CD4-positive, alpha-beta T cell (primary cell): ENCODE measurements around the gene PRF1. TPM values are rescaled to one million over a fixed set of nuclear protein-coding genes. Genes with fewer than 3 reads are reported as not detected.

ENCODE experiments used
- ATAC-seq: fragments of 200-7000 bp; cut with Tn5 transposase; one replicate; pipeline ENCODE4 v1.10.0; 2022; ENCODE audit warnings: mild to moderate bottlenecking; ENCODE audit not compliant: poor library complexity
- CTCF ChIA-PET: fragments of 350-600 bp; sonication (Branson Sonifier 250); formaldehyde crosslinking; loops from one replicate; lab custom pipeline; 2021; ENCODE audit warnings: antibody characterized with exemption, inconsistent platforms; lab: Charles Lee
- POLR2A ChIA-PET: fragments of 350-600 bp; sonication (Branson Sonifier 250); formaldehyde crosslinking; loops from one replicate; lab custom pipeline; 2021; ENCODE audit warnings: antibody characterized with exemption, inconsistent platforms; lab: Charles Lee
- DNase-seq, 14 experiments: peaks; one replicate each; pipeline ENCODE4 v3.0.0-alpha.2; 2013 to 2020; ENCODE audit warnings: mixed read lengths in 2 of 14
- H3K27ac ChIP-seq, 2 donors: one replicate each; pipeline versions ENCODE4 v1.5.1 to v1.7.0; 2013; ENCODE audit warnings: low read length in 2 of 2, low read depth in 1 of 2, mild to moderate bottlenecking in 1 of 2
- H3K27me3 ChIP-seq, 2 experiments: 1 replicate in 1 of 2; 2 replicates in 1 of 2; pipeline versions ENCODE4 v1.6.1 to v1.7.0; 2013; ENCODE audit warnings: low read length in 2 of 2, control low read depth in 1 of 2, mild to moderate bottlenecking in 1 of 2, moderate library complexity in 1 of 2; ENCODE audit not compliant: insufficient read depth in 2 of 2, control insufficient read depth in 1 of 2
- H3K36me3 ChIP-seq: one replicate; pipeline ENCODE4 v1.6.1; 2013; ENCODE audit warnings: low read length, control low read depth; ENCODE audit not compliant: insufficient read depth
- H3K4me1 ChIP-seq: one replicate; pipeline ENCODE4 v1.6.1; 2013; ENCODE audit warnings: low read length, control low read depth; ENCODE audit not compliant: insufficient read depth
- H3K4me3 ChIP-seq: one replicate; pipeline ENCODE4 v1.5.1; 2013; ENCODE audit warnings: mild to moderate bottlenecking, low read length, moderate library complexity
- H3K9me3 ChIP-seq, 2 experiments: 1 replicate in 1 of 2; 2 replicates in 1 of 2; pipeline versions ENCODE4 v1.6.1 to v1.7.0; 2013; ENCODE audit warnings: low read length in 2 of 2, mild to moderate bottlenecking in 2 of 2, control low read depth in 1 of 2, moderate library complexity in 1 of 2; ENCODE audit not compliant: control insufficient read depth in 1 of 2, insufficient read depth in 1 of 2
- H3K27ac Mint-ChIP-seq: one replicate; pipeline ENCODE4 v1.8.0; 2020; ENCODE audit warnings: mixed read lengths
- H3K27me3 Mint-ChIP-seq: one replicate; pipeline ENCODE4 v1.8.0; 2021; ENCODE audit warnings: mixed read lengths
- H3K36me3 Mint-ChIP-seq: one replicate; pipeline ENCODE4 v1.8.0; 2021; ENCODE audit warnings: low read depth, mixed read lengths
- H3K4me1 Mint-ChIP-seq: one replicate; pipeline ENCODE4 v1.8.0; 2021; ENCODE audit warnings: low read depth, mixed read lengths
- H3K4me3 Mint-ChIP-seq: one replicate; pipeline ENCODE4 v1.8.0; 2020; ENCODE audit warnings: mild to moderate bottlenecking, mixed read lengths
- H3K9me3 Mint-ChIP-seq: one replicate; pipeline ENCODE4 v1.8.0; 2020; ENCODE audit warnings: mixed read lengths
- CTCF ChIP-seq: fragments of 200-600 bp; IDR thresholded peaks from one replicate; pipeline ENCODE4 v1.8.0; 2022; ENCODE audit warnings: antibody characterized with exemption, mild to moderate bottlenecking
- intact Hi-C, 2 experiments: fragments of 100-400 bp; cut with DNase I in 1 of 2; cut with micrococcal nuclease in 1 of 2; formaldehyde crosslinking; loops; one replicate each; pipeline versions ENCODE4 v1.15.1 to v1.9.0; 2023 to 2025; cut with DNase I, micrococcal nuclease
- total RNA-seq, 174 experiments: library from RNA in 2 of 174; stranded (reverse) in 2 of 174; gene quantifications; one replicate each; pipeline ENCODE4 v1.2.3 and lab custom pipeline; 2021 to 2026

PRF1 gene
- total RNA-seq, 2 experiments from 2014 or later, result 7.4 to 9.4 TPM

- peaks cover 79% of the 10 kb centered on the region for H3K4me1 ChIP-seq
- no peak overlapping the region for H3K27ac ChIP-seq
- no peak overlapping the region for H3K27ac Mint-ChIP-seq
These were observed 3.2 kb downstream of the PRF1 start for GRCh38 chr10:70599319-70599718.

GRCh38 chr10:70598857-70599295, 3.7 kb downstream of the PRF1 start:
- Mint-ChIP-seq H3K4me1 (peaks cover 27% of the 10 kb centered on the region), H3K36me3 (peaks cover 52% of the 10 kb centered on the region), H3K4me3 (peak overlapping the region; percentile 20), H3K27ac (no peak overlapping the region), H3K27me3 (no peaks in the 10 kb centered on the region), H3K9me3 (no peaks in the 10 kb centered on the region)
- ChIA-PET CTCF (no interaction called here), POLR2A (no interaction called here)
- TF ChIP-seq CTCF, result no peak
- intact Hi-C loops, result no loop called here
- H3K27ac ChIP-seq, result no peak overlapping the region
- H3K4me3 ChIP-seq, result no peak overlapping the region
- H3K4me1 ChIP-seq, result peaks cover 76% of the 10 kb centered on the region
- H3K9me3 ChIP-seq, result no peaks in the 10 kb centered on the region
- DNase-seq, result no peak
- peaks cover 45% of the 10 kb centered on the region for H3K36me3 ChIP-seq
- no peak for ATAC-seq
- H3K27me3 ChIP-seq, result no peaks in the 10 kb centered on the region

More at GRCh38 chr10:70599319-70599718, 3.2 kb downstream of the PRF1 start:
- peaks cover 45% of the 10 kb centered on the region for H3K36me3 ChIP-seq
- no peaks in the 10 kb centered on the region for H3K9me3 ChIP-seq
- intact Hi-C loops, result no loop called here
- ATAC-seq (no peak), DNase-seq (no peak)
- TF ChIP-seq CTCF, result no peak
- no peaks in the 10 kb centered on the region for H3K27me3 ChIP-seq
- peaks cover 31% of the 10 kb centered on the region for H3K4me1 Mint-ChIP-seq
- no peaks in the 10 kb centered on the region for H3K9me3 Mint-ChIP-seq
- CTCF ChIA-PET, result no interaction called here
- H3K4me3 ChIP-seq, result no peak overlapping the region
- peaks cover 52% of the 10 kb centered on the region for H3K36me3 Mint-ChIP-seq
- H3K27me3 Mint-ChIP-seq, result no peaks in the 10 kb centered on the region
- H3K4me3 Mint-ChIP-seq, result no peak overlapping the region
- POLR2A ChIA-PET, result no interaction called here

GRCh38 chr10:70597856-70598815, 4.4 kb downstream of the PRF1 start:
- Histone ChIP-seq H3K4me3 (no peak overlapping the region), H3K36me3 (peaks cover 45% of the 10 kb centered on the region), H3K27ac (no peak overlapping the region), H3K9me3 (no peaks in the 10 kb centered on the region), H3K4me1 (peaks cover 69% of the 10 kb centered on the region), H3K27me3 (no peaks in the 10 kb centered on the region)
- DNase-seq (no peak), ATAC-seq (no peak)
- TF ChIP-seq CTCF, result no peak
- intact Hi-C loops, result no loop called here
- Mint-ChIP-seq H3K9me3 (no peaks in the 10 kb centered on the region), H3K27ac (no peak overlapping the region), H3K36me3 (peaks cover 52% of the 10 kb centered on the region), H3K4me1 (peaks cover 20% of the 10 kb centered on the region), H3K4me3 (no peak overlapping the region), H3K27me3 (no peaks in the 10 kb centered on the region)
- ChIA-PET POLR2A (no interaction called here), CTCF (interaction anchor here (1.0 to 1.2 kb wide), 2 partner anchors 12 to 20 kb away, joined by 3 read pairs; no protein-coding TSS in a partner anchor)
